Pancreas (tissue), 10 donors: ENCODE data around the gene TSPYL1. TPM values are rescaled to one million over a fixed set of nuclear protein-coding genes. Genes with fewer than 3 reads are reported as not detected.
"Not testable (repeated sequence)": the region's sequence is repeated elsewhere in the genome, so short reads cannot be mapped to it uniquely, and the experiment has no call there.

Experiments used
- ATAC-seq, 4 donors: fragments of 200-7000 bp; cut with Tn5 transposase; one replicate each; pipeline versions ENCODE4 v1.8.0 to v1.9.1; 2020; ENCODE audit warnings: mild to moderate bottlenecking in 4 of 4, moderate library complexity in 4 of 4
- DNase-seq, 6 donors: peaks; one replicate each; pipeline ENCODE4 v3.0.0-alpha.2; 2020
- FAIRE-seq: peaks from 2 replicates; lab custom pipeline; 2012; peaks lifted over from hg19 to GRCh38; lab: Jason Lieb, UNC
- H3K27ac ChIP-seq, 4 donors: fragments of 200-600 bp; sonication (generic); 1 replicate in 3 of 4; 2 replicates in 1 of 4; pipeline versions ENCODE4 v1.5.0 to v1.8.0; 2020
- H3K27me3 ChIP-seq, 4 donors: fragments of 200-600 bp; one replicate each; pipeline ENCODE4 v1.8.0; 2021
- H3K36me3 ChIP-seq, 3 donors: fragments of 200-600 bp; sonication (generic) in 1 of 3; one replicate each; pipeline versions ENCODE4 v1.5.0 to v1.8.0; 2020 to 2021
- H3K4me1 ChIP-seq, 3 donors: fragments of 200-600 bp; one replicate each; pipeline ENCODE4 v1.8.0; 2021
- H3K4me3 ChIP-seq, 4 donors: fragments of 200-600 bp; sonication (generic) in 2 of 4; one replicate each; pipeline versions ENCODE4 v1.5.0 to v1.8.0; 2020 to 2021
- H3K9me3 ChIP-seq, 4 donors: fragments of 200-600 bp; one replicate each; pipeline ENCODE4 v1.8.0; 2021
- WGBS, 2 donors: extraction: QIAGEN DNeasy Blood & Tissue Kit; methylation state at CpG; one replicate each; pipeline ENCODE4 v1.1.7; 2013; 5-methylcytosine and 5-hydroxymethylcytosine counted together
- intact Hi-C, 3 donors: fragments of 100-400 bp; cut with DNase I; formaldehyde crosslinking; loops; one replicate each; pipeline versions ENCODE4 v1.11.1 to v1.14.2; 2022
- polyA plus RNA-seq, 2 donors: library from polyadenylated mRNA; stranded (reverse); fragments of 200-250 nt; gene quantifications; one replicate each; pipeline ENCODE4 v1.2.3, GENCODE V29; 2013
- total RNA-seq, 6 donors: library from RNA; stranded (reverse); fragmentation: NEBNext Ultra II Directional in 4 of 6; extraction: Animal tissue kit (Norgen Biotek cat#: 25700) in 4 of 6; gene quantifications; one replicate each; pipeline versions ENCODE4 v1.2.1 to v1.2.4, GENCODE V29; 2021 to 2023
- TF ChIP-seq, protein P1 (sequence below), 4 donors: fragments of 200-600 bp; sonication (generic) in 3 of 4; IDR thresholded peaks; one replicate each; pipeline versions ENCODE4 v1.5.0 to v1.8.0; 2021; ENCODE audit warnings: antibody characterized with exemption in 4 of 4
- donor health status: healthy with polysubstance abuse.
- donor health status: DM: no; HTN: no; CAD: no; lungs with moderate emphysema.
- donor health status: DM: no; HTN: no; CAD: no.
- donor health status: control.
- donor health status: control.
- donor health status: Bipolar disorder and iron deficiency.
- donor health status: DM: yes; HTN: yes; CAD: no.
- donor health status: DM: no; HTN: no; CAD: no.
- donor health status: DM: no; HTN: no; CAD: no.
- donor health status: DM: yes; HTN: yes; CAD: no.

The TSPYL1 gene
- total and polyA plus RNA-seq, 8 donors: 11.9 to 50.3 (median 37.2) TPM

DNA sequence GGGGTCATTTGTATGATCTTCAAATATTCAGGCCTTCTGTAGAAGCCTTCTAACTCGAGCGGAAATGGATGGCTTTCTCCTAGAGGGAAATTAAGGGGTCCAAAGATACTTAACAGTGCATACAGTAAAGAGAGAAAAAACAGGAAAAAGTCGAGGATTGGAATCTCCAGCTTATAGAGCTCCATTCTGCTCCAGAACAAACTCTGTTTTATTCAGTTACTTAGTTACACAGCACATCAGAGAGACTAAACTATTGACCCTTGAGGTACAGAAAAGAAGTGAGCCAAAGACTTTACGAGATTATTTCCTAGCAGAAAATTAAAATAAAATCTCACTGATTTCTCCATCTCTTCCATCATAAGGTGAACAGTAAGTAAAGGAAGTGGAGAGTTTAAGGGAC lies 47.3 kb upstream of the TSPYL1 start:
- Histone ChIP-seq H3K9me3 (no peaks in the 10 kb centered on the region), H3K27ac (no peak overlapping the region), H3K4me1 (no peaks in the 10 kb centered on the region), H3K36me3 (no peaks in the 10 kb centered on the region), H3K4me3 (no peak overlapping the region), H3K27me3 (no peaks in the 10 kb centered on the region)
- ATAC-seq (no peak), FAIRE-seq (no peak), DNase-seq (no peak)
- TF ChIP-seq, protein P1, sequence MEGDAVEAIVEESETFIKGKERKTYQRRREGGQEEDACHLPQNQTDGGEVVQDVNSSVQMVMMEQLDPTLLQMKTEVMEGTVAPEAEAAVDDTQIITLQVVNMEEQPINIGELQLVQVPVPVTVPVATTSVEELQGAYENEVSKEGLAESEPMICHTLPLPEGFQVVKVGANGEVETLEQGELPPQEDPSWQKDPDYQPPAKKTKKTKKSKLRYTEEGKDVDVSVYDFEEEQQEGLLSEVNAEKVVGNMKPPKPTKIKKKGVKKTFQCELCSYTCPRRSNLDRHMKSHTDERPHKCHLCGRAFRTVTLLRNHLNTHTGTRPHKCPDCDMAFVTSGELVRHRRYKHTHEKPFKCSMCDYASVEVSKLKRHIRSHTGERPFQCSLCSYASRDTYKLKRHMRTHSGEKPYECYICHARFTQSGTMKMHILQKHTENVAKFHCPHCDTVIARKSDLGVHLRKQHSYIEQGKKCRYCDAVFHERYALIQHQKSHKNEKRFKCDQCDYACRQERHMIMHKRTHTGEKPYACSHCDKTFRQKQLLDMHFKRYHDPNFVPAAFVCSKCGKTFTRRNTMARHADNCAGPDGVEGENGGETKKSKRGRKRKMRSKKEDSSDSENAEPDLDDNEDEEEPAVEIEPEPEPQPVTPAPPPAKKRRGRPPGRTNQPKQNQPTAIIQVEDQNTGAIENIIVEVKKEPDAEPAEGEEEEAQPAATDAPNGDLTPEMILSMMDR (IDR thresholded peaks at IDR 0.05): no peak
- 60 to 65% methylated on average over 4 of the region's 4 CpGs for WGBS, 2 donors
- intact Hi-C loops: no loop called here

DNA sequence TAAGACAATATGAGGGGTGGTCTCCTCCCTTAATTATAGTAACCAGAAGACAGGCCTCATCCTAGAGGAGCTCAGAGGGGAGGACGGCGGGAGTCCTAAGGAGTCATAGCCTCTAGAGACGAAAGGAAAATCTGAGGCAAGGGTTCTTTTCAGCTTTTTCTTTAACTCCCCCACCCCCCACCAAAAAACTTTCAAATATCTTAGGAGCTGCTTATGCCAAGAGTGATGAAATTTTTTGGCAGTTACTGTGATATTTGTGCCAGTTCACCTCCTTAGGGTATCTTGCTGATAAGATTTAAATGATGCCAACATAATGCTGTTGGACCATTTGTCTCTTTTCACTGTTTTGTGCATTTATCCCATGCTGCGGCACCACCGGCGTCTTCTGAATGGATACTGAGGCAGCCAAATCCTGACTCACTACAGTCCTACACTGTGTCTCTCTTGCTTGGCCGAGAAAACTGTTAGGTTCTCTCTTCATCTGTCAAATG lies 46.5 kb upstream of the TSPYL1 start:
- WGBS, 2 donors: 87% methylated on average over 7 of the region's 7 CpGs
- H3K27ac ChIP-seq: no peak overlapping the region
- no peaks in the 10 kb centered on the region for H3K27me3 ChIP-seq
- FAIRE-seq: no peak
- peak in 1 of 4 donors; percentile 40 for ATAC-seq
- no peaks in the 10 kb centered on the region for H3K36me3 ChIP-seq
- TF ChIP-seq, protein P1 (IDR thresholded peaks at IDR 0.05): no peak
- no peak overlapping the region for H3K4me3 ChIP-seq
- DNase-seq: no peak
- H3K9me3 ChIP-seq: no peaks in the 10 kb centered on the region
- intact Hi-C loops: no loop called here
- H3K4me1 ChIP-seq: no peaks in the 10 kb centered on the region

DNA sequence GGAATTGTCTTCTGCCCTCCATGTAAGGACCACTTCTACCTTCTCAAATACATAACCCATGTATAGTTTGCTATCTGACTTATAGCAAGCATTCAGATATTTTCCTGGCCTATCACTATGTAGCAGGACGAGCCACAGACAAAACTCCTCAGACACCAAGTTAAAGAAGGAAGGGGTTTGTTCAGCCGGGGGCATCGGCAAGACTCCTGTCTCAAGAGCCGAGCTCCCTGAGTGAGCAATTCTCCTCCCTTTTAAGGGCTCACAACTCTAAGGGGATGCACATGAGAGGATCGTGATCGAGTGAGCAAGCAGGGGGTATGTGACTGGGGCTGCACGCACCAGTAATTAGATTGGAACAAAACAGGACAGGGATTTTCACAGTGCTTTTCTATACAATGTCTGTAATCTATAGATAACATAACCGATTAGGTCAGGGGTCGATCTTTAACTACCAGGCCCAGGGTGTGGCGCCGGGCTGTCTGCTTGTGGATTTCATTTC lies 46.0 kb upstream of the TSPYL1 start:
- H3K27me3 ChIP-seq, H3K4me1 ChIP-seq, ATAC-seq, H3K36me3 ChIP-seq, DNase-seq, FAIRE-seq, intact Hi-C loops, H3K4me3 ChIP-seq, H3K27ac ChIP-seq, H3K9me3 ChIP-seq: not testable (repeated sequence)
- WGBS, 2 donors: 95 to 97% methylated on average over 9 to 11 of the region's 11 CpGs

DNA sequence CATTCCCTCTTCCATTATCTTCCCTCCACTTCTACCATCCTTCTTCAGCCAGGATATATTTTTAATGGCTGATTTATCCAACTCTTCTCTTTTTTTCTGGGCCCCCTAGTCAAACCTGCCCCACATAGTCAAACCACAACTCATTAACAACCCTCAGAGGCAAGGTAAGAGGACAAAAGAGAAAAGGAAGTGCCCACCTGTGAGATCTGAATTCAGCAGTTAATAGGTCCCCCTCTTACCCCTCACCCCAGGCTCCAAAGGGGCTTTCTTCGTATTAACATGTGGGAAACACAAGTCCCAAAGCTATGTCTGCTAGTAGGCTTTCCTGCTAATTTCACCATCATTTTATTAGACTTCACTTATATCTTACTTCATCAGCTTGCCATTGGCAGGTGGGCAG lies 44.1 kb upstream of the TSPYL1 start:
- H3K27me3 ChIP-seq: no peaks in the 10 kb centered on the region
- ATAC-seq (no peak), DNase-seq (no peak), FAIRE-seq (no peak)
- H3K9me3 ChIP-seq: no peaks in the 10 kb centered on the region
- intact Hi-C loops: no loop called here
- TF ChIP-seq, protein P1 (IDR thresholded peaks at IDR 0.05): no peak
- no peak overlapping the region for H3K4me3 ChIP-seq
- H3K4me1 ChIP-seq: no peaks in the 10 kb centered on the region
- H3K27ac ChIP-seq: no peak overlapping the region
- no peaks in the 10 kb centered on the region for H3K36me3 ChIP-seq
- WGBS, 2 donors: 96 to 100% methylated on average over 1 of the region's 1 CpG

DNA sequence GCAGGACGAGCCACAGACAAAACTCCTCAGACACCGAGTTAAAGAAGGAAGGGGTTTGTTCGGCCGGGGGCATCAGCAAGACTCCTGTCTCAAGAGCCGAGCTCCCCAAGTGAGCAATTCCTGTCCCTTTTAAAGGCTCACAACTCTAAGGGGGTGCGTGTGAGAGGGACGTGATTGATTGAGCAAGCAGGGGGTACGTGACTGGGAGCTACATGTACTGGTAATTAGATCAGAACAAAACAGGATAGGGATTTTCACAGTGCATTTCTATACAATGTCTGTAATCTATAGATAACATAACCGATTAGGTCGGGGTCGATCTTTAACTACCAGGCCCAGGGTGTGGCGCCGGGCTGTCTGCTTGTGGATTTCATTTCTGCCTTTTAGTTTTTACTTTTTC lies 42.2 kb upstream of the TSPYL1 start:
- intact Hi-C loops, H3K27me3 ChIP-seq, FAIRE-seq, H3K4me3 ChIP-seq, H3K9me3 ChIP-seq, ATAC-seq, H3K4me1 ChIP-seq, DNase-seq, H3K36me3 ChIP-seq, H3K27ac ChIP-seq: not testable (repeated sequence)
- WGBS, 2 donors: 91 to 93% methylated on average over 13 of the region's 13 CpGs

DNA sequence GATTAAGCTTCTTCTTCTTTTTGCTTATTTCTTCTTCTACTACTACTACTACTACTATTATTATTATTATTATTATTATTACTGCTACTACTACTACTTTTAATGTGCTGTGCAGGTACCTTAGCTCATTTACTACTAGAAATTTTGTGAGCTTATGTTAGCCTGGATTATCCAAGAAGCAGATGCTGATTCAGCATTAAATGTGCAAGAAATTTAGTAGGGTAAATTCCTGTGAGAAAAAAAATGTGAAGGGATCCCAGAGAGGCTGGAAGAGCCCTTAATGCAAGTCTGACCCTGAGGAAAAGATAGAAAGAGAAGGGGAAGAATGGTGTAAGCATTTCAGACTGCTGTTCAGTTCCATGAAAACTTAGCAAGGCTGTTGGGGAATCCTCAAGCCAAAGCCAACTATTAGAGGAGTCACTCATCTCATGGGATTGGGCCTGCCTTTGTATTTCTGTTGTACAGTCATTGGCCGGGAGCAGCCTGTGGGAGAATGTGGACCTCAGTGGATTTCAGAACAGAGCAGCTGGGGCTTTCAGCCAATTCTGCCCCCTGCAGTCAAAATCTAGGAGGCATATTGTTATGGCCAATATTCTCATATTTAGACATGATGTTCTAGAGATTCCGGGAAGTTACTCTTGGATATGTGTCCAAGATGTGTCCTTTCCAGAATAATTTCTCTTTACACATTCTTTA lies 37.2 kb upstream of the TSPYL1 start:
- intact Hi-C loops: no loop called here
- FAIRE-seq: no peak
- H3K4me1 ChIP-seq: peaks cover 0 to 7% (median 0%) of the 10 kb centered on the region in 3 donors
- no peaks in the 10 kb centered on the region for H3K36me3 ChIP-seq
- DNase-seq: peak in 1 of 6 donors; percentile 8
- peak in 1 of 4 donors; percentile 51 for ATAC-seq
- H3K27ac ChIP-seq: no peak overlapping the region
- H3K27me3 ChIP-seq: no peaks in the 10 kb centered on the region
- H3K9me3 ChIP-seq: no peaks in the 10 kb centered on the region
- H3K4me3 ChIP-seq: no peak overlapping the region
- TF ChIP-seq, protein P1 (IDR thresholded peaks at IDR 0.05): no peak
- 90 to 95% methylated on average over 2 of the region's 2 CpGs for WGBS, 2 donors
